A204.1 (cell line): Measurements from ENCODE around the gene TRH.
"Not testable (repeated sequence)": the region's sequence is repeated elsewhere in the genome, so short reads cannot be mapped to it uniquely, and the experiment has no call there.

Experiments
- FAIRE-seq: peaks from 2 replicates; lab custom pipeline; 2012; peaks lifted over from hg19 to GRCh38; lab: Jason Lieb, UNC

TRH gene

GRCh38 chr3:130010556-130010955 lies 36.0 kb downstream of the TRH start:
- FAIRE-seq: no peak

- FAIRE-seq: not testable (repeated sequence)
These were observed 37.6 kb downstream of the TRH start for GRCh38 chr3:130012108-130012507.

- not testable (repeated sequence) for FAIRE-seq
These were observed 38.7 kb downstream of the TRH start for GRCh38 chr3:130013246-130013645.

GRCh38 chr3:130014526-130014925 lies 40.0 kb downstream of the TRH start:
- no peak for FAIRE-seq

- FAIRE-seq: not testable (repeated sequence)
These were observed 43.1 kb downstream of the TRH start for GRCh38 chr3:130017661-130018060.

- not testable (repeated sequence) for FAIRE-seq
These were observed 51.8 kb downstream of the TRH start for GRCh38 chr3:130026146-130026829.

- not testable (repeated sequence) for FAIRE-seq
These were observed 52.9 kb downstream of the TRH start for GRCh38 chr3:130027437-130027836.
